Natural killer cell treated with Interleukin-12 subunit alpha and Interleukin-12 subunit beta and Interleukin-15 and Interleukin-18, amount 100 ng/mL, for 72 hours (primary cell): ENCODE measurements around the gene TADA3. TPM values are rescaled to one million over a fixed set of nuclear protein-coding genes. Genes with fewer than 3 reads are reported as not detected.
A peak's percentile ranks its signal among the peaks of the same experiment; 100 is the strongest.
"Not testable (repeated sequence)": the region's sequence is repeated elsewhere in the genome, so short reads cannot be mapped to it uniquely, and the experiment has no call there.

ENCODE experiments used
- ATAC-seq, 2 donors: fragments of 150-1000 bp; cut with Tn5 transposase in 1 of 2; sonication (Bioruptor Pico), chemical (Tn5 transposase) in 1 of 2; 2 replicates each; pipeline ENCODE4 v1.10.0; 2021
- DNase-seq: peaks from one replicate; pipeline ENCODE4 v3.0.0; 2022; ENCODE audit warnings: low spot score
- H3K27ac Mint-ChIP-seq, 2 donors: 1 replicate in 1 of 2; 2 replicates in 1 of 2; pipeline ENCODE4 v1.8.0; 2022; ENCODE audit warnings: mixed read lengths in 2 of 2, mild to moderate bottlenecking in 1 of 2, moderate library complexity in 1 of 2
- H3K27me3 Mint-ChIP-seq, 2 donors: 1 replicate in 1 of 2; 2 replicates in 1 of 2; pipeline ENCODE4 v1.8.0; 2022; ENCODE audit warnings: mixed read lengths in 2 of 2
- H3K36me3 Mint-ChIP-seq: one replicate; pipeline ENCODE4 v1.8.0; 2022; ENCODE audit warnings: mixed read lengths
- H3K4me1 Mint-ChIP-seq, 2 donors: 1 replicate in 1 of 2; 2 replicates in 1 of 2; pipeline ENCODE4 v1.8.0; 2022; ENCODE audit warnings: low read depth in 2 of 2, mixed read lengths in 2 of 2, mild to moderate bottlenecking in 1 of 2
- H3K4me3 Mint-ChIP-seq: one replicate; pipeline ENCODE4 v1.8.0; 2022; ENCODE audit warnings: mixed read lengths
- H3K9me3 Mint-ChIP-seq: 2 replicates; pipeline ENCODE4 v1.8.0; 2022; ENCODE audit warnings: mixed read lengths
- total RNA-seq, 2 donors: library from RNA; stranded (reverse); gene quantifications; one replicate each; pipeline ENCODE4 v1.2.3, GENCODE V29; 2022

The TADA3 gene
- total RNA-seq, 2 donors from 2014 or later: 58.3 to 65.6 TPM

DNA sequence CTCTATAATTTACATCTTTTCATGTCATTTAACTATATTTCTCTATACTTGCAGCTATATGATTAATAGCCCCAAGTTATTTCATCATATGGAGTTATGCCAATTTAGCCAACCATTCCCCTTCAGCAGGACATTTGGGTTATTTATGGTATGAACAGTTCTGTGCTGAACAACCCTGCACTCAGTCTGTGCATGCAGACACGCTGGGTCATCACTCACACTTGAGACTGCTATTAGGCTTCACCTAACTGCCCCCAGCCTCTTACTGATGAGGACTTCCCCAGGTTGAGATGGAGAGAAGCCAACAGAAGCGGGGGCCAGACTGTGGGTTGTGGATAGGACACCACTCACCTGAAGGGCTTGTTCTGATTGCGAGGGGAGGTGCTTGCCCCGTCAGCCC is 7.3 kb downstream of the TADA3 start:
- Mint-ChIP-seq H3K4me1 (peaks cover 36 to 45% of the 10 kb centered on the region in 2 donors), H3K4me3 (no peak overlapping the region), H3K27me3 (no peaks in the 10 kb centered on the region), H3K36me3 (peaks cover 30% of the 10 kb centered on the region), H3K27ac (no peak overlapping the region), H3K9me3 (no peaks in the 10 kb centered on the region)
- ATAC-seq (no peak), DNase-seq (no peak)

DNA sequence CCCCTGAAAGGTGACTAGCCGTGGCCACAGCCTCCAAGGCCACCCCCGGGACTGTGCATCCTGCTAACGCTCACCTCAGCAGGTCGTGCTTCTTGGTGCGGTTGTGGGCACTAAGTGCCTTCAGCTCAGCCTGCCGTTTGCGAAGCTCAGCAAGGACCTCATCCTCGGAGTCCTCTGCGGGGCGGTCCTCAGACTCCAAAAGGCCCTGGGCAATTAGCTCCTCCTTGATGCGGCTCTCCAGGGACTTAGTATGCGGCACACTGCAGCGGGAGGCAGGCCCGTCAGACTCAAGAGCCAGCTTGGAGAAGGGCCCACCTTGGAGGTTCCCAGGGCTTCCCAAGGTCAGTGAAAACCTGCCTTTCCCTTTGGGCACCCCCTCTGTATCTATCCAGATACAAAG is 8.3 kb downstream of the TADA3 start:
- Mint-ChIP-seq H3K4me3 (no peak overlapping the region), H3K36me3 (peaks cover 28% of the 10 kb centered on the region), H3K9me3 (no peaks in the 10 kb centered on the region), H3K27me3 (no peaks in the 10 kb centered on the region), H3K27ac (no peak overlapping the region), H3K4me1 (peaks cover 44 to 46% of the 10 kb centered on the region in 2 donors)
- ATAC-seq: no peak
- DNase-seq: no peak

DNA sequence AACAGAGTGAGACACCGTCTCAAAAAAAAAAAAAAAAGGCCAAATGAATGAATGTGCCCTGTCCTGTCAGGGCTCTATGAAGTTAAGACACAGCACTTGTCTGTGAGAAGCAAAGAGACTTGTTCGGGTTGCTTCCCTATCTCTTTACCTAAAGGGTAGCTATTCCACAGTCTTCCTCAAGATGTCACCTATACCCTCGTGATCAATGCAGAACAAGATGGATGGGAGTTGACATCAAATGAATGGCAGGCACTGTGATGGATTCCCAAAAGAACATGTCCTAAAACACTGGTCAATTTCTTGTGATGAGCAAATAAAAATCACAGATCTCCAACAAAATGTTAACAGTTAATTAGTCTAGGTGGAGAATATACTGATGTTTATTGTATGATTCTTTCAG is 9.5 kb downstream of the TADA3 start:
- no peak for ATAC-seq
- peaks cover 55 to 57% of the 10 kb centered on the region in 2 donors for H3K4me1 Mint-ChIP-seq
- no peak for DNase-seq
- H3K36me3 Mint-ChIP-seq: peaks cover 26% of the 10 kb centered on the region
- peak overlapping the region; percentile 93 to 99 for H3K27ac Mint-ChIP-seq
- H3K9me3 Mint-ChIP-seq: no peaks in the 10 kb centered on the region
- no peak overlapping the region for H3K4me3 Mint-ChIP-seq
- no peaks in the 10 kb centered on the region for H3K27me3 Mint-ChIP-seq

DNA sequence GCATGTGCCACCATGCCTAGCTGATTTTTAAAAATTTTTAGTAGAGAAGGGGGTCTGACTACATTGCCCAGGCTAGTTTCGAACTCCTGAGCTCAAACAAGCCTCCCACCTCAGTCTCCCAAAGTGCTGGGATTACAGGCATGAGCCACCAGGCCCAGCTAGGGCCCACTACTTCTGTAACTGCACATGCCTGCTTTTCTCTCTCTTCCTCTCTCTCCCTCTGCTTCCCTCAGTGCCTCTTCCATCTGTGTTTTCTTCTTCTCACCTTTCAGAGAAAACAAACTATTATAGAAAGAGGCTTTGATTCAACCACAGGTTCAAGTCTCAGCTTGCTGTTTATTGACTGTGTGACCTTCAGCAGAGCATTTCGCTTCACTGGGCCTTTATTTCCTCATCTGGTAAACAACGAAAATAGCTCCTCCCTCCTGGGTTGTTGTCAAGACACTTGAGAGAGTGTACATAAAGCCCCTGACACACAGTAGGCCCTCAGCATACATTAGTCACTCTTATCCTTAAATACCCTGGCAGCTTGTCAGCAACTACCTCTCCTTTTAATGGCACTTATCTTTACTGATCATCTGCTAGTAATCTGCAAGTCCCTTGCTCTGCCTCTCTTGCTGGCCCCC is 10.2 kb downstream of the TADA3 start:
- H3K27ac Mint-ChIP-seq: peak overlapping the region; percentile 93 to 99
- peaks cover 53 to 58% of the 10 kb centered on the region in 2 donors for H3K4me1 Mint-ChIP-seq
- ATAC-seq (no peak), DNase-seq (no peak)
- H3K27me3 Mint-ChIP-seq: no peaks in the 10 kb centered on the region
- peak overlapping the region; percentile 15 for H3K4me3 Mint-ChIP-seq
- peaks cover 21% of the 10 kb centered on the region for H3K36me3 Mint-ChIP-seq
- no peaks in the 10 kb centered on the region for H3K9me3 Mint-ChIP-seq

DNA sequence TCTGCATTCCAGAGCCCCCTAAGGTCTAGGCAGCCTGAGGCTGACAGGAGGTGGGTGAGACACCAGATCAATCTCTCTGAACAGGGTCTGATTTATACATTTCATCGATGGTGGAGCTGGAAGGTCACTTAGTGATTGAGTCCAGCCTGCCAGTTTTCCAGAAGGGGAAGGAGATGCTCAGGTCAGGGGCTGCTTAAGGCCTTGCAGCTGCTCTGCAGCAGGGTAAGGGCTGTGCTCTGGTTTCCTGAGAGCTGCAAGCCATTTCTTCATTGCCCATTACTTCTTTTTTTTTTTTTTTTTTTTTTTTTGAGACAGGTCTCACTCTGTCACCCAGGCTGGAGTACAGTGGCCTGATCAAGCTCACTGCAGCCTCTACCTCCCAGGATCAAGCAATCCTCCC is 10.7 kb downstream of the TADA3 start:
- Mint-ChIP-seq H3K4me3 (peak overlapping the region; percentile 13), H3K27ac (peak overlapping the region; percentile 93 to 99), H3K36me3 (peaks cover 21% of the 10 kb centered on the region), H3K4me1 (peaks cover 53 to 61% of the 10 kb centered on the region in 2 donors), H3K9me3 (no peaks in the 10 kb centered on the region), H3K27me3 (no peaks in the 10 kb centered on the region)
- ATAC-seq (no peak), DNase-seq (no peak)

DNA sequence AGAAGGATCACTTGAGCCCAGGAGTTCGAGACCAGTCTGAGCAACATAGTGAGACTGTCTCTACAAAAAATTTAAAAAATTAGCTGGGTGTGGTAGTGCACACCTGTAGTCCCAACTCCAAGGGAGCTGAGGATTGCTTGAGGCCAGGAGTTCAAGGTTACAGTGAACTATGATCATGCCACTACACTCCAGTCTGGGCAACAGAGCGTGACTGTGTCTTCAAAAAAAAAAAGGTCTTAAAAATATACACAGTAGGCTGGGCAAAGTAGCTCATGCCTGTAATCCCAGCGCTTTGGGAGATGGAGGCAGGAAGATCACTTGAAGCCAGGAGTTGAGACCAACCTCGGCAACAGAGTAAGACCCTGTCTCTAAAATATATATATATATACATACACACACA is 11.4 kb downstream of the TADA3 start:
- Mint-ChIP-seq H3K27me3 (no peaks in the 10 kb centered on the region), H3K27ac (peak overlapping the region; percentile 93 to 99), H3K9me3 (no peaks in the 10 kb centered on the region), H3K4me3 (peak overlapping the region; percentile 59), H3K4me1 (peaks cover 53 to 57% of the 10 kb centered on the region in 2 donors), H3K36me3 (peaks cover 21% of the 10 kb centered on the region)
- DNase-seq (no peak), ATAC-seq (no peak)

DNA sequence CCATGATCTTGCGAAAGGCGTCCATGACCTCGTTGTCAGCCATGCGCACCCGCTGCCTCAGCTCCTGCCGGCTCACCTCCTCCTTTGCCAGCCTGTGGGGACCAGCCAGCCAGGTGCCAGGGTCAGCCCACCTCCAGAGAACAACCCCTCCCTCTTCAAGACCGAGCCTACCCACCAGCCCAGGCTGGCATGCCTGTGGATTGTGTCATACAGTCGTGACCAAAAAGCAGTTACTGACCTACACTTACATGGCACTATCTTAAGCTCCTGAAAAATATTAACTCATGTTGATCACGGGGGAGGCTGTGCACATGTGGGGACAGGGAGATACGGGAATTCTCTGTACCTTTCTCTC is 11.8 kb downstream of the TADA3 start:
- H3K36me3 Mint-ChIP-seq: peaks cover 18% of the 10 kb centered on the region
- H3K27ac Mint-ChIP-seq: peak overlapping the region; percentile 93 to 99
- no peaks in the 10 kb centered on the region for H3K9me3 Mint-ChIP-seq
- peak overlapping the region; percentile 59 for H3K4me3 Mint-ChIP-seq
- H3K4me1 Mint-ChIP-seq: peaks cover 53 to 55% of the 10 kb centered on the region in 2 donors
- DNase-seq: no peak
- no peaks in the 10 kb centered on the region for H3K27me3 Mint-ChIP-seq
- peak; percentile 14 to 25 for ATAC-seq

DNA sequence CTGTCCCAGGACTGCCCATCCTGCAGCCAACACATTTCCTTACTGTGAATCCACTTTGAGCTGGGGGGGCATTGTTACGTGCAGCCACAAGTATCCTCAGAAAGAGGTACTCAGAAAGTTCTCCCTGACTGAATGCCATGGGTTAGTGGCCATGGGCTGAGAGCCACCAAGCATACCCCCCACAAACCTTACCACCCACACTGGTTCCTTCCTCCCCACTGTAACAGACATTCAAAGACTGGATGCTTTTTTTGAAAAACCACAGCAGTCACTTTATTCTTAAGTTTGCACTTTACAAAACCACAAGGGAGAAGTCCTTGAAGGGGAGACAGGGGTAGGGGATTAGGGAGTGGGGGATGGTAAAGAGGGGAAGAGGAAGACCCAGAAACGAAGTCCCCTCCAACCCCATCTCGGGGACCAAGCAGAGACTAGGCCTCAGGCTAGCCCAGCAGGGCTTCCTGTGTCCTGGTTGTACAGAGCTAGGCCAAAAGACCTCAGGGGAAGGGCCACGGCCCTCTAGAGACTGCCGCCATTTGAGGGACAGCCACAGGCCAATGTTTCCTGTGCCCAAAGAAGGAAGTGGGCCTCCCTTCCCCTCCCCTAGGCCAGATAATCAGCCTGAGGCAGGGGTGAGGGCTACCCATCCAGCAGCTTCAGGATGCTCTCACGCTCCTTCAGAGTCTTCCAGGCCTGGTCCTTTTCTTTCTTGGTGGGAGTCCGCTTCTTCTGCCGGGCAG is 12.4 kb downstream of the TADA3 start:
- DNase-seq (peak; percentile 76), ATAC-seq (peak; percentile 82 to 85)
- Mint-ChIP-seq H3K27me3 (no peaks in the 10 kb centered on the region), H3K36me3 (peaks cover 13% of the 10 kb centered on the region), H3K4me3 (peak overlapping the region; percentile 59), H3K9me3 (no peaks in the 10 kb centered on the region), H3K27ac (peak overlapping the region; percentile 93 to 99), H3K4me1 (peaks cover 53% of the 10 kb centered on the region in 2 donors)

DNA sequence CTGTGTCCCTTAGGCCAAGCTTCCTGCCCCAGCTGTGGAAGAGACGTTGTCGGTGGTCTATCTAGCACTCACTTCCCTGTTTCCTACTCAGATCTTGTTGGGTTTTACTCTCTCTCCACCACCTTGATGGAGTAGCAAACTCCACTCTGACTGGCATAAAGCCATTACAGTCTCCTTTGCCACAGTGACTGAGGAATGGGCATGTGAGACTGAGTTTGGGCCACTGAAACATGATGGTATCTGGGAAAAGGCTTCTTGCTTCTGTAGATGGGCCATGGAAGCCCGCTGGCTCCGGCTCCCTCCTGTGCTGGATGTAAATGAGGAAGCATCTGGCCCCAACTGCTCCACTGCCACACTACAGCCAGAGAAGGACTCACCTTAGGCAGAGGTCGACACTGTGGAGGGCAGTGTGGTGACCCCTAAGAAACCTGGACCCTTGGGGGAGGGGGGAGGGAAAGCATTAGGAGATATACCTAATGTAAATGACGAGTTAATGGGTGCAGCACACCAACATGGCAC is 13.1 kb downstream of the TADA3 start:
- H3K4me3 Mint-ChIP-seq: peak overlapping the region; percentile 59
- DNase-seq (no peak), ATAC-seq (no peak)
- peaks cover 53% of the 10 kb centered on the region in 2 donors for H3K4me1 Mint-ChIP-seq
- H3K27me3 Mint-ChIP-seq: no peaks in the 10 kb centered on the region
- peaks cover 12% of the 10 kb centered on the region for H3K36me3 Mint-ChIP-seq
- H3K27ac Mint-ChIP-seq: peak overlapping the region; percentile 93 to 99
- no peaks in the 10 kb centered on the region for H3K9me3 Mint-ChIP-seq

DNA sequence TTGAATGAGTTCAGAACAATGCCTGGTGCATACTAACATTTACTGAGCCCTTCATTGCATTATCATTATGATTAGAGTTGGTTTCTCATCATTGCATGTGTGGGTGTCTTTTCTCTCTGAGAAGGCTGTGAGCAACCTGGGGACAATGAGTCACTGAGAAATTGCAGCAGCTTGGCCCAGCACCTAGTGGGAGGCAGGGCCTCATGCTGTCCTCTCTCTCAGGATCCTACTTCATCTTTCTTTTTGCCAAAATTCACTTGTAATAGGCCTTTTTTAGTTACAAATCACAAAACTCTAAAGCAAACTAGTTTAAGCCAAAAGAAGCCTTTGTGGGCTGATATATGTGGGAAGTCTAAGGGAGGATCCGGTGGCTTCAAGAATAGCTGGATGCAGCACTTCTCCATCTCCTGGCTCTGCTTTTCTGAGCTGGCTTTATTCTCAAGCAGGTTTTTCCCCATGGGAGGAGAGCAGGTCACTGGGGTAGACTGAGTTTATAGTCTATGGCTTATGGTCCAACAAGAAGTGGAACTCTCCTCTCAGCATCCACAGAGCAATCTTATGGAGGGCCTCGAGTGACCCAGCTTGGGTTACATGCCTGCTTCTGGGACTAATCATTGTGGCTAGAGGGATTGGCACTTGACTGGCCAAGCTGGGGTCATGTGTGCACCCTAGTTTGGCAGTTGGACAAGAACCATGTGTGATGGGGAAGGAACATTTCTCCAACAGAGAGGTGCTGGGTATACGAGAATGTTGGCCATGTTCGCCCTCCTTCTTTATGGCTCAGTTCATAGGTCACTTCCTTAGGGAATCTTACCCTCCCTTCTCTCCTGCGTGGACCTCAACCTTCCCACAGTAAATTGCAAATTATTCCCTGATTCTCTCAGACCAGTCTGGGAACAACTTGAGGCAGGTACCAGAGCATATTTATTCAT is 13.9 kb downstream of the TADA3 start:
- DNase-seq: peak; percentile 68
- Mint-ChIP-seq H3K27me3 (no peaks in the 10 kb centered on the region), H3K27ac (peak overlapping the region; percentile 93 to 99), H3K4me1 (peaks cover 53% of the 10 kb centered on the region in 2 donors), H3K4me3 (peak overlapping the region; percentile 51), H3K9me3 (no peaks in the 10 kb centered on the region), H3K36me3 (peaks cover 12% of the 10 kb centered on the region)
- ATAC-seq: peak; percentile 77 to 81

DNA sequence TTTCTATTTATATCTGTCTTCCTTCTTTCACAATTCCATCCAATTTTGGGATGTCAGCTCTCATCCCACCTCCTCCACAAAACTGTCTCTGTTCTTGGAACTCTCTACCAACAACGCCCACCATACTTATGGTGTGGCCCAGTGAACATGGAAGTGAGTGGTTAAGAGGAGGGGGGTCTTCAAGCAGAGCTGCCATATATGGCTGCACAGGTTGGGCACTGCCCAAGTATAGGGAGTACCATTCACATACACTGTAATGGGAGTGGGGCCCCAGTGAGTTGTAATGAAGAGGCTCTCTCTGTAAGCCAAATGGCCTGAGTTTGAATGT is 14.6 kb downstream of the TADA3 start:
- ATAC-seq: peak in 1 of 2 donors; percentile 3
- peak overlapping the region; percentile 51 for H3K4me3 Mint-ChIP-seq
- peaks cover 49 to 50% of the 10 kb centered on the region in 2 donors for H3K4me1 Mint-ChIP-seq
- H3K27ac Mint-ChIP-seq: peak overlapping the region; percentile 93 to 99
- H3K27me3 Mint-ChIP-seq: no peaks in the 10 kb centered on the region
- peaks cover 7% of the 10 kb centered on the region for H3K36me3 Mint-ChIP-seq
- no peak for DNase-seq
- no peaks in the 10 kb centered on the region for H3K9me3 Mint-ChIP-seq

DNA sequence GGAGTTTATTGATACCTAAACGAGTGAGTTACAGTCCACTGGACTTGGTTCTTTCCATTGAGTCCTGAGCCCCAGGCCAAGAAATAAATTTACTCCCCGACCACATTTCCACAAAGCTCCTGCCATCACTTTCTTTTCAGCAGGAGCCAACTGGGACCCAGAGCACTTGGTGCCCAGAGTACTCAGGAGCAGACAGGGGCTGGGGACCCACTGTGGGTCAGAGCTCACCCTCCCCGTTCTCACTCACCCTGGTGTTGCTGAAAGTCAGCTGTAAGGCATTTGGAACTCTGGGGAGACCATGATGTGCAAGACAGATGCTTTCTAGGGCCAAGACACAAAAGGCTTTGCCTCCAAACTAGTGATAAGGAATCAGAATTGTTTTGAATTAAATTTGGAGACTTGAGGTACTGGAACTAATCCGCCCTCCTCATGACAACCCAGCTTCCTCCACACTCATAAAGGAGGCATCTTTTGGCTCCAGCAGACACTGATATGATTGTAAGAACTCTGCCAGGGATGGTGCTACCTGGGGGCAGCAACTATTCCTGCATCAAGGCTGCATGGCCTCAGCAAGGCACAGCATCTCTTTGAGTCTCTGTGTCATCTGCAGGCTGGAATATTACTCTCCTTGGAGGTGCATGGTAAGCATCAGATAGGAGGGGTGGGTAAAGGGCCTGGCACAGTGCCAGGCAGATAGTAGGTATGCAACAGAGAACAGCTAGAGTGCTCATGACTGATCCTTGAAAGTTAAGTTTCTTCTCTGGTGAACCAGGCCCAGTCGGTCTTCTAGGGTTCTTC is 15.2 kb downstream of the TADA3 start:
- Mint-ChIP-seq H3K9me3 (no peaks in the 10 kb centered on the region), H3K27me3 (no peaks in the 10 kb centered on the region), H3K36me3 (peaks cover 1% of the 10 kb centered on the region), H3K4me3 (no peak overlapping the region), H3K4me1 (peaks cover 44% of the 10 kb centered on the region in 2 donors), H3K27ac (peak overlapping the region; percentile 93 to 99)
- DNase-seq (no peak), ATAC-seq (no peak)

DNA sequence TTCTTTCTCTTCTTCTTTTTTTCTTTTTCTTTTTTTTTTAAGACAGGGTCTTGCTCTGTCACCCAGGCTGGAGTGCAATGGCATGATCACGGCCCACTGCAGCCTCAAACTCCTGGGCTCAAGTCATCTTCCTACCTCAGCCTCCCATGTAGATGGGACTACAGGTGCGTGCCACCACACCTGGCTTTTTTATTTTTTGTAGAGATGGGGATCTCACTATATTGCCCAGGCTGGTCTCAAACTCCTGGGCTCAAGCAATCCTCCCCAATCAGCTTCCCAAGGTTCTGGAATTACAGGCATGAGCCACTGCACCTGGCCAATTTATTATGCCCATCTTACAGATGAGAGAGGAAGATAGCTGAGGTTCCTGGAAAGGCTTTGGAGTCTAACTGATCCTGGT is 21.3 kb downstream of the TADA3 start:
- H3K27ac Mint-ChIP-seq: peak overlapping the region; percentile 26 to 78
- H3K4me1 Mint-ChIP-seq: peaks cover 31 to 39% of the 10 kb centered on the region in 2 donors
- not testable (repeated sequence) for DNase-seq, H3K36me3 Mint-ChIP-seq, H3K27me3 Mint-ChIP-seq, ATAC-seq, H3K9me3 Mint-ChIP-seq
- peak overlapping the region; percentile 81 for H3K4me3 Mint-ChIP-seq
